B cell (primary cell): ENCODE measurements around the gene CCDC85B. TPM values are rescaled to one million over a fixed set of nuclear protein-coding genes. Genes with fewer than 3 reads are reported as not detected.

Source experiments
- ATAC-seq: fragments of 200-7000 bp; cut with Tn5 transposase; one replicate; pipeline ENCODE4 v1.10.0; 2021; ENCODE audit warnings: low read depth, mild to moderate bottlenecking, moderate number of reproducible peaks, moderate library complexity
- CTCF ChIA-PET: fragments of 350-600 bp; sonication (Branson Sonifier 250); formaldehyde crosslinking; loops from one replicate; lab custom pipeline; 2021; ENCODE audit warnings: antibody characterized with exemption, inconsistent platforms; lab: Charles Lee
- POLR2A ChIA-PET: fragments of 350-600 bp; sonication (Branson Sonifier 250); formaldehyde crosslinking; loops from one replicate; lab custom pipeline; 2021; ENCODE audit warnings: antibody characterized with exemption; lab: Charles Lee
- DNase-seq: peaks from one replicate; pipeline ENCODE4 v3.0.0; 2013
- H2AFZ ChIP-seq: 2 replicates; pipeline ENCODE4 v1.6.1; 2012; ENCODE audit warnings: mild to moderate bottlenecking, low read depth, low read length; ENCODE audit not compliant: insufficient read depth, poor library complexity, severe bottlenecking
- H3K27ac ChIP-seq, 2 donors: 1 replicate in 1 of 2; 2 replicates in 1 of 2; pipeline ENCODE4 v1.5.1; 2012 to 2013; ENCODE audit warnings: low read length in 2 of 2, mild to moderate bottlenecking in 2 of 2, moderate library complexity in 1 of 2
- H3K27me3 ChIP-seq, 4 experiments: fragments of 200-600 bp in 1 of 4; sonication (generic) in 1 of 4; replicated peaks in 1 of 4; 1 replicate in 2 of 4; 2 replicates in 2 of 4; pipeline versions ENCODE4 v1.6.1 to v1.7.0; 2013 to 2016; ENCODE audit warnings: low read length in 3 of 4, mild to moderate bottlenecking in 2 of 4, mixed read lengths in 1 of 4, moderate library complexity in 1 of 4; ENCODE audit not compliant: insufficient read depth in 4 of 4, control insufficient read depth in 3 of 4; ENCODE audit errors: control extremely low read depth in 1 of 4
- H3K36me3 ChIP-seq, 2 experiments: replicated peaks in 1 of 2; 1 replicate in 1 of 2; 2 replicates in 1 of 2; pipeline versions ENCODE4 v1.6.1 to v1.7.1; 2013; ENCODE audit warnings: low read length in 1 of 2; ENCODE audit not compliant: insufficient read depth in 2 of 2, control insufficient read depth in 1 of 2; ENCODE audit errors: control extremely low read depth in 1 of 2, extremely low read depth in 1 of 2
- H3K4me1 ChIP-seq, 2 donors: fragments of 200-600 bp in 1 of 2; sonication (generic) in 1 of 2; 1 replicate in 1 of 2; 2 replicates in 1 of 2; pipeline versions ENCODE4 v1.5.1 to v1.6.1; 2013 to 2017; ENCODE audit warnings: low read length in 2 of 2; ENCODE audit not compliant: control insufficient read depth in 2 of 2, insufficient read depth in 2 of 2
- H3K4me2 ChIP-seq: replicated peaks from 2 replicates; pipeline ENCODE3; 2012; ENCODE audit warnings: mild to moderate bottlenecking, low read depth, low read length; ENCODE audit not compliant: poor library complexity, severe bottlenecking
- H3K4me3 ChIP-seq, 5 experiments: fragments of 200-600 bp in 1 of 5; sonication (generic) in 1 of 5; 1 replicate in 3 of 5; 2 replicates in 2 of 5; pipeline versions ENCODE4 v1.5.1 to v1.7.0; 2011 to 2016; ENCODE audit warnings: low read length in 4 of 5, mild to moderate bottlenecking in 4 of 5, low read depth in 2 of 5, control low read depth in 1 of 5, moderate library complexity in 1 of 5; ENCODE audit not compliant: insufficient read depth in 1 of 5; ENCODE audit errors: control extremely low read depth in 1 of 5, extremely low read depth in 1 of 5
- H3K79me2 ChIP-seq: fragments of 200-600 bp; sonication (generic); one replicate; pipeline ENCODE4 v1.6.0; 2016; ENCODE audit warnings: low read length; ENCODE audit not compliant: control insufficient read depth, insufficient read depth
- H3K9ac ChIP-seq: fragments of 200-600 bp; sonication (generic); 2 replicates; pipeline ENCODE4 v1.6.1; 2017; ENCODE audit warnings: mild to moderate bottlenecking, low read length, moderate library complexity
- H3K9me3 ChIP-seq, 3 donors: one replicate each; pipeline versions ENCODE4 v1.6.1 to v1.7.1; 2013; ENCODE audit warnings: low read length in 2 of 3; ENCODE audit not compliant: control insufficient read depth in 2 of 3, insufficient read depth in 1 of 3; ENCODE audit errors: control extremely low read depth in 1 of 3
- H4K20me1 ChIP-seq: 2 replicates; pipeline ENCODE4 v1.6.0; 2012; ENCODE audit warnings: mild to moderate bottlenecking, low read length; ENCODE audit not compliant: insufficient read depth, control insufficient read depth, poor library complexity, severe bottlenecking
- H3K27ac Mint-ChIP-seq: one replicate; pipeline ENCODE4 v1.8.0; 2021; ENCODE audit warnings: mixed read lengths
- H3K27me3 Mint-ChIP-seq: one replicate; pipeline ENCODE4 v1.8.0; 2021; ENCODE audit warnings: mixed read lengths
- H3K4me1 Mint-ChIP-seq: one replicate; pipeline ENCODE4 v1.8.0; 2021; ENCODE audit warnings: mixed read lengths
- H3K4me3 Mint-ChIP-seq: one replicate; pipeline ENCODE4 v1.8.0; 2021; ENCODE audit warnings: mixed read lengths
- H3K9me3 Mint-ChIP-seq: one replicate; pipeline ENCODE4 v1.8.0; 2022; ENCODE audit warnings: mixed read lengths; ENCODE audit not compliant: insufficient read depth
- CTCF ChIP-seq: fragments of 200-600 bp; IDR thresholded peaks from one replicate; pipeline ENCODE4 v1.8.0; 2022; ENCODE audit warnings: antibody characterized with exemption, mild to moderate bottlenecking
- EZH2 ChIP-seq: IDR thresholded peaks from 2 replicates; pipeline ENCODE4 v1.6.1; 2012; ENCODE audit warnings: borderline replicate concordance, low read depth, mild to moderate bottlenecking, moderate library complexity, low read length; ENCODE audit not compliant: insufficient read depth, poor library complexity, severe bottlenecking
- WGBS: methylation state at CpG from one replicate; pipeline ENCODE4 v1.1.5; 2013; ENCODE audit warnings: missing lambda C conversion rate; ENCODE audit not compliant: insufficient coverage; 5-methylcytosine and 5-hydroxymethylcytosine counted together
- intact Hi-C: fragments of 100-400 bp; cut with micrococcal nuclease; formaldehyde crosslinking; loops from one replicate; pipeline ENCODE4 v1.10.0; 2022
- polyA plus RNA-seq: library from polyadenylated mRNA; depleted of rRNA; stranded (reverse); fragments of >200 nt; gene quantifications from 2 replicates; pipeline ENCODE4 v1.2.3, GENCODE V29; 2012
- total RNA-seq, 2 donors: library from RNA; stranded (reverse); fragments of 120-200 nt in 1 of 2; gene quantifications; 1 replicate in 1 of 2; 2 replicates in 1 of 2; pipeline versions ENCODE4 v1.2.3 to v1.2.4, GENCODE V29; 2013 to 2022

Gene CCDC85B
- total and polyA plus RNA-seq, 2 donors (not counting 1 experiment from before 2014, with no cell fraction given) = 18.2 to 39.5 TPM

- peaks cover 45% of the 10 kb centered on the region for H3K79me2 ChIP-seq
- TF ChIP-seq EZH2 (no peak), CTCF (no peak)
- peaks cover 0 to 14% (median 3%) of the 10 kb centered on the region in 4 experiments for H3K27me3 ChIP-seq
- peaks cover 18 to 51% of the 10 kb centered on the region in 2 donors for H3K4me1 ChIP-seq
- CTCF ChIA-PET = interaction anchor here (0.7 to 2.5 kb wide), 2 partner anchors 26 to 61 kb away, joined by 3 to 8 read pairs; partner anchors contain the start of gene CCDC85B
- POLR2A ChIA-PET = no interaction called here
- DNase-seq (no peak), ATAC-seq (no peak)
- no peak overlapping the region for H3K4me3 Mint-ChIP-seq
- 34% methylated on average over 13 of the region's 13 CpGs for WGBS
- H3K27me3 Mint-ChIP-seq = peaks cover 7% of the 10 kb centered on the region
- peaks cover 46% of the 10 kb centered on the region for H3K4me1 Mint-ChIP-seq
- H3K9me3 Mint-ChIP-seq = no peaks in the 10 kb centered on the region
- no peak overlapping the region for H3K27ac Mint-ChIP-seq
- peaks cover 4% of the 10 kb centered on the region for H4K20me1 ChIP-seq
- intact Hi-C loops = no loop called here
- H3K27ac ChIP-seq = no peak overlapping the region
- no peak overlapping the region for H3K4me3 ChIP-seq
- H3K9ac ChIP-seq = no peak overlapping the region
- H3K4me2 ChIP-seq = peak overlapping the region; percentile 12
- H3K9me3 ChIP-seq = no peaks in the 10 kb centered on the region
- H2AFZ ChIP-seq = no peak overlapping the region
- H3K36me3 ChIP-seq = peaks cover 0 to 2% of the 10 kb centered on the region in 2 experiments
Measured at GRCh38 chr11:65915821-65916251, 25.4 kb downstream of the CCDC85B start.

- H3K9ac ChIP-seq = no peak overlapping the region
- no peak for TF ChIP-seq CTCF
- no peak for TF ChIP-seq EZH2
- no peak overlapping the region for H2AFZ ChIP-seq
- H3K4me1 Mint-ChIP-seq = peaks cover 46% of the 10 kb centered on the region
- H3K27me3 Mint-ChIP-seq = peaks cover 4% of the 10 kb centered on the region
- H3K36me3 ChIP-seq = peaks cover 0 to 4% of the 10 kb centered on the region in 2 experiments
- ChIA-PET CTCF (interaction anchor here (0.7 to 2.5 kb wide), 2 partner anchors 27 to 61 kb away, joined by 3 to 8 read pairs; partner anchors contain the start of gene CCDC85B), POLR2A (no interaction called here)
- DNase-seq = no peak
- no peak overlapping the region for H3K4me2 ChIP-seq
- H4K20me1 ChIP-seq = peaks cover 4% of the 10 kb centered on the region
- 100% methylated on average over 5 of the region's 7 CpGs for WGBS
- peaks cover 19 to 53% of the 10 kb centered on the region in 2 donors for H3K4me1 ChIP-seq
- no peak for ATAC-seq
- no peak overlapping the region for H3K27ac ChIP-seq
- H3K4me3 Mint-ChIP-seq = peak overlapping the region; percentile 89
- no peaks in the 10 kb centered on the region for H3K9me3 ChIP-seq
- H3K27ac Mint-ChIP-seq = peak overlapping the region; percentile 67
- H3K9me3 Mint-ChIP-seq = no peaks in the 10 kb centered on the region
- peaks cover 0 to 8% (median under 1%) of the 10 kb centered on the region in 4 experiments for H3K27me3 ChIP-seq
- intact Hi-C loops = no loop called here
- no peak overlapping the region for H3K4me3 ChIP-seq
- H3K79me2 ChIP-seq = peaks cover 48% of the 10 kb centered on the region
Measured at GRCh38 chr11:65916391-65916790, 25.9 kb downstream of the CCDC85B start.
